PC-9 (cell line): ENCODE measurements around the gene ATP5PD. TPM values are rescaled to one million over a fixed set of nuclear protein-coding genes. Genes with fewer than 3 reads are reported as not detected.

Source experiments
- BruUV-seq: library from RNA; stranded (reverse); fragments of 400-500 nt; replicated peaks from 2 replicates; lab custom pipeline; 2021; lab: Mats Ljungman, UMichigan
- CTCF ChIA-PET: fragments of 300-600 bp; sonication (Branson Sonifier 250); formaldehyde crosslinking; loops from one replicate; lab custom pipeline; 2022; ENCODE audit warnings: antibody characterized with exemption; lab: Charles Lee
- POLR2A ChIA-PET: fragments of 300-600 bp; sonication (Branson Sonifier 250); formaldehyde crosslinking; loops from one replicate; lab custom pipeline; 2022; ENCODE audit warnings: antibody characterized with exemption; ENCODE audit not compliant: unreplicated experiment; lab: Charles Lee
- DNase-seq, 2 experiments: peaks; one replicate each; pipeline versions ENCODE4 v3.0.0 to v3.0.0-alpha.2; 2015 to 2022; ENCODE audit warnings: mixed read lengths in 1 of 2
- H2AFZ ChIP-seq: fragments of 200-600 bp; sonication (generic); 2 replicates; pipeline ENCODE4 v1.8.1; 2017; ENCODE audit warnings: antibody characterized with exemption
- H3F3A ChIP-seq: fragments of 200-600 bp; sonication (generic); 2 replicates; pipeline ENCODE4 v1.8.1; 2017; ENCODE audit warnings: antibody characterized with exemption, mild to moderate bottlenecking, low read depth; ENCODE audit not compliant: insufficient read depth
- H3K27ac ChIP-seq: fragments of 200-600 bp; sonication (generic); 2 replicates; pipeline ENCODE4 v1.6.1; 2016; ENCODE audit warnings: mixed run types
- H3K27me3 ChIP-seq: fragments of 200-600 bp; sonication (generic); 2 replicates; pipeline ENCODE4 v1.6.1; 2016; ENCODE audit warnings: low read depth, mixed run types; ENCODE audit not compliant: insufficient read depth
- H3K36me3 ChIP-seq: fragments of 200-600 bp; sonication (generic); 2 replicates; pipeline ENCODE4 v1.6.1; 2016; ENCODE audit warnings: low read depth, mixed run types
- H3K4me1 ChIP-seq: fragments of 200-600 bp; sonication (generic); replicated peaks from 2 replicates; pipeline ENCODE4 v1.6.1; 2016; ENCODE audit warnings: mixed run types; ENCODE audit not compliant: insufficient read depth
- H3K4me2 ChIP-seq: fragments of 200-600 bp; sonication (generic); 2 replicates; pipeline ENCODE4 v1.6.1; 2017; ENCODE audit warnings: mixed run types
- H3K4me3 ChIP-seq: fragments of 200-600 bp; sonication (generic); 2 replicates; pipeline ENCODE4 v1.6.1; 2016; ENCODE audit warnings: mixed run types
- H3K79me2 ChIP-seq: fragments of 200-600 bp; sonication (generic); 2 replicates; pipeline ENCODE4 v1.6.1; 2017; ENCODE audit warnings: low read depth, mixed run types
- H3K9me2 ChIP-seq: fragments of 200-600 bp; sonication (generic); 2 replicates; pipeline ENCODE4 v1.8.1; 2017; ENCODE audit warnings: mild to moderate bottlenecking; ENCODE audit not compliant: insufficient read depth
- H3K9me3 ChIP-seq: fragments of 200-600 bp; sonication (generic); 2 replicates; pipeline ENCODE4 v1.8.1; 2016; ENCODE audit warnings: low read depth; ENCODE audit not compliant: insufficient read depth
- H4K20me1 ChIP-seq: fragments of 200-600 bp; sonication (generic); 2 replicates; pipeline ENCODE4 v1.8.1; 2017; ENCODE audit not compliant: insufficient read depth
- CTCF ChIP-seq: fragments of 200-600 bp; sonication (generic); conservative IDR thresholded peaks from 2 replicates; pipeline ENCODE4 v1.6.1; 2017; ENCODE audit warnings: mixed run types, antibody characterized with exemption, mild to moderate bottlenecking, moderate library complexity
- EZH2 ChIP-seq: fragments of 200-600 bp; sonication (generic); IDR thresholded peaks from 2 replicates; pipeline ENCODE4 v1.8.0; 2017; ENCODE audit warnings: antibody characterized with exemption, low read depth
- intact Hi-C: fragments of 100-400 bp; cut with micrococcal nuclease; formaldehyde crosslinking; loops from one replicate; pipeline ENCODE4 v1.10.0; 2022; ENCODE audit not compliant: unreplicated experiment
- total RNA-seq: library from RNA; stranded (reverse); gene quantifications from 2 replicates; pipeline ENCODE4 v1.2.3, GENCODE V29; 2021

Gene ATP5PD
- total RNA-seq, 1 experiment from 2014 or later: 336 TPM

- H3K36me3 ChIP-seq: peaks cover 14% of the 10 kb centered on the region
- peaks cover 39% of the 10 kb centered on the region for H3F3A ChIP-seq
- no peaks in the 10 kb centered on the region for H3K9me2 ChIP-seq
- CTCF ChIA-PET: no interaction called here
- no peaks in the 10 kb centered on the region for H3K9me3 ChIP-seq
- H3K4me1 ChIP-seq: peaks cover 15% of the 10 kb centered on the region
- H3K4me3 ChIP-seq: no peak overlapping the region
- no peak overlapping the region for H3K27ac ChIP-seq
- no peaks in the 10 kb centered on the region for H4K20me1 ChIP-seq
- H3K4me2 ChIP-seq: no peak overlapping the region
- POLR2A ChIA-PET: no interaction called here
- intact Hi-C loops: loop anchor here (10.0 kb wide), 1 partner anchor 166 kb away; the partner anchor contains the start of gene NUP85
- TF ChIP-seq EZH2 (no peak), CTCF (no peak)
- BruUV-seq: no TSS peak
- H2AFZ ChIP-seq: no peak overlapping the region
- no peaks in the 10 kb centered on the region for H3K79me2 ChIP-seq
- DNase-seq: no peak
- H3K27me3 ChIP-seq: no peaks in the 10 kb centered on the region
Observed at GRCh38 chr17:75039238-75039637, 7.5 kb downstream of the ATP5PD start.

DNA sequence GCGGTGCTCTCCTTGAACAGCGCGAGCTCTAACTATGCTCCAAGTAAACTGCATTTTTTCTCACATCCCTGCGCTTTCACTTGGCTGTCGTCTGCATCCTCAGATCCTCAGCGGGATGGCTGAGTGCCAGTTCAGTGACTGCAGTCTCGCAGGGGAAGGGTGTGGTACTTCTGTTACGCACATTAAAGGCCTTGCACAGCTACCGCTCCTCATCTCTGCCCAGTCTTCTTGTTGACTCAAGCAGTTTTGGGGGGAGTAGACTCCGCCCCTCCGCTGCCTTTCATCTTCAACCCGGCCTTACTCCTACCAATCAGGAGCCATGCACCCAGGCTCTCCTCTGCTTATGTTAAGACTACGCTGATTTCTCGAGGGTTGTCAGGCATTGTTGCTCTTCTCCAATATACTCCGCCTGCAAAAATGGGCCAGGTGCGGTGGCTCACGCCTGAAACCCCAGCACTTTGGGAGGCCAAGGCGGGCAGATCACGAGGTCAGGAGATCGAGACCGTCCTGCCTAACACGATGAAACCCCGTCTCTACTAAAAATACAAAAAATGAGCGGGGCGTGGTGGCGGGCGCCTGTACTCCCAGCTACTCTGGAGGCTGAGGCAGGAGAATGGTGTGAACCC is 10.0 kb downstream of the ATP5PD start:
- Histone ChIP-seq H3K4me2 (peak overlapping the region; percentile 72), H3K4me3 (no peak overlapping the region; the same call in 1 of the 2 replicates), H3K9me3 (no peaks in the 10 kb centered on the region), H3K79me2 (no peaks in the 10 kb centered on the region), H3K9me2 (no peaks in the 10 kb centered on the region), H3K4me1 (peaks cover 30% of the 10 kb centered on the region), H4K20me1 (no peaks in the 10 kb centered on the region), H3K27ac (0 out of 2 replicates have a peak overlapping the region, but pooled peaks have one; percentile 17), H3K36me3 (peaks cover 11% of the 10 kb centered on the region; the same call in 1 of the 2 replicates), H2AFZ (no peak overlapping the region), H3K27me3 (no peaks in the 10 kb centered on the region), H3F3A (peaks cover 46% of the 10 kb centered on the region)
- CTCF ChIA-PET: interaction anchor here (0.9 to 1.4 kb wide), 2 partner anchors 75 to 123 kb away, joined by 4 to 8 read pairs; no protein-coding TSS in a partner anchor
- POLR2A ChIA-PET: interaction anchor here (0.6 kb wide), 1 partner anchor 1184 kb away, joined by 3 read pairs; no protein-coding TSS in a partner anchor
- no TSS peak for BruUV-seq
- DNase-seq: peak in 1 of 2 experiments; percentile 38
- intact Hi-C loops: loop anchor here (10.0 kb wide), 1 partner anchor 168 kb away; the partner anchor contains the start of gene NUP85
- TF ChIP-seq EZH2 (no peak), CTCF (no peak)

DNA sequence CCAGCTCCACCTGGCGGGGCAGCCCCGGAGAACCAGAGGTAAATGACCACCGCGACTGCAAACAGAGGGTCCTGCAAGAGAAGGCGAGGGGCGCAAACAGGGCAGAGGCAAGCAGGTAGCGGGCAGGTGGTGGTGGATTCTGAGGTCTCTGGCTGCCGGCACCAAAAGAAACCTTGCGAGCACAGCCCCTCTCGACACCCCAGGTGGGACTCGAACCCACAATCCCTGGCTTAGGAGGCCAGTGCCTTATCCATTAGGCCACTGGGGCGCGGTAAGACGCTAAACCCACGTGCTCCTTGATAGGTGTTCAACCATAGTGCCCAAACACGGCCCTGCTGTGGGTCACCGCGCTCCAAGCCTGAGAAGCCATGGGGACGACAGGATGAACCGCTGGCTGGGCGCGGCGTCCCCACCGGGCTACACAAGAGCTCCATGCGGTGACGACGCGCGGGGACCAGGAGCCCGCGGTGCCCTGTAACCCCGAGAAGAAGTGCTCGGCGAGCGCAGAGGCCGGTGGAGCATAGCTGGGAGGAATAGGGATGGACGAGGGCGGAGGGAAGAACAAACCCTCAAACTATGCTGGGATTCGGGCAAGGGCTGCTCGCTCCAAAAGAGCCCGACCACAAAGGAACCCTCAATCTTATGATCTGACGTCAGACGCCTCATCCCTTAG is 12.4 kb downstream of the ATP5PD start:
- H3F3A ChIP-seq: peaks cover 40% of the 10 kb centered on the region
- H3K36me3 ChIP-seq: peaks cover 4% of the 10 kb centered on the region; the same call in 1 of the 2 replicates
- TF ChIP-seq EZH2 (no peak), CTCF (peak; percentile 45; the same call in 1 of the 2 replicates)
- BruUV-seq: TSS peak; percentile 43
- peaks cover 30% of the 10 kb centered on the region for H3K4me1 ChIP-seq
- peak overlapping the region; percentile 90 for H3K27ac ChIP-seq
- intact Hi-C loops: loop anchor here (1.0 to 10.0 kb wide), 4 partner anchors 21 to 170 kb away; partner anchors contain the start of gene NUP85
- H3K4me3 ChIP-seq: peak overlapping the region; percentile 98
- CTCF ChIA-PET: no interaction called here
- H3K79me2 ChIP-seq: no peaks in the 10 kb centered on the region
- H2AFZ ChIP-seq: peak overlapping the region; percentile 100
- H3K9me2 ChIP-seq: no peaks in the 10 kb centered on the region
- POLR2A ChIA-PET: interaction anchor here (0.7 kb wide), 1 partner anchor 161 kb away, joined by 4 read pairs; no protein-coding TSS in a partner anchor
- H4K20me1 ChIP-seq: no peaks in the 10 kb centered on the region
- no peaks in the 10 kb centered on the region for H3K9me3 ChIP-seq
- H3K4me2 ChIP-seq: peak overlapping the region; percentile 72
- peak; percentile 88 for DNase-seq
- H3K27me3 ChIP-seq: no peaks in the 10 kb centered on the region
